AG09319 (cell line): ENCODE results near the gene SERPINA1.

Source experiments
- DNase-seq: peaks from one replicate; pipeline ENCODE4 v3.0.0-alpha.2; 2010; ENCODE audit warnings: low read depth; ENCODE audit errors: extremely low read depth
- TF ChIP-seq, protein P1 (sequence below): IDR thresholded peaks from 2 replicates; pipeline ENCODE4 v1.5.1; 2011; ENCODE audit warnings: low read depth, mild to moderate bottlenecking, inconsistent platforms, low read length, moderate library complexity

Gene SERPINA1

DNA sequence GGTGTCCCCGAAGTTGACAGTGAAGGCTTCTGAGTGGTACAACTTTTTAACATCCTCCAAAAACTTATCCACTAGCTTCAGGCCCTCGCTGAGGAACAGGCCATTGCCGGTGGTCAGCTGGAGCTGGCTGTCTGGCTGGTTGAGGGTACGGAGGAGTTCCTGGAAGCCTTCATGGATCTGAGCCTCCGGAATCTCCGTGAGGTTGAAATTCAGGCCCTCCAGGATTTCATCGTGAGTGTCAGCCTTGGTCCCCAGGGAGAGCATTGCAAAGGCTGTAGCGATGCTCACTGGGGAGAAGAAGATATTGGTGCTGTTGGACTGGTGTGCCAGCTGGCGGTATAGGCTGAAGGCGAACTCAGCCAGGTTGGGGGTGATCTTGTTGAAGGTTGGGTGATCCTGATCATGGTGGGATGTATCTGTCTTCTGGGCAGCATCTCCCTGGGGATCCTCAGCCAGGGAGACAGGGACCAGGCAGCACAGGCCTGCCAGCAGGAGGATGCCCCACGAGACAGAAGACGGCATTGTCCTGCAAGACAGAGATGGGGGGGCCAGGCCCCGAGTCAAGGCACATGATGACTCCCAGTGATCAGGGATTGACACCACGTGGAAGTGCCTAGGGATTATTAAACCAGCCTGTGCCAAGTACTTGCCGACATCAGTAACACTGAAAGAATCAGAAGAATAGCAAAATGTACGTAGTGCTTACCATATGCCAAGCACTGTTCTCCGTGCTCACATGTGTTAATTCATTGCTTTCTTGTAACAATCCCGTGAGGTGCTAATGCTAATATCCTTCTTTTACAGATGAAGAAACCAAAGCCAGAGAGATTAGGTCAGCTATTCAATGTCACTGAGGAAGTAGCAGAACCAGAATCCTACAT is 5.4 kb downstream of the SERPINA1 start:
- TF ChIP-seq, protein P1, sequence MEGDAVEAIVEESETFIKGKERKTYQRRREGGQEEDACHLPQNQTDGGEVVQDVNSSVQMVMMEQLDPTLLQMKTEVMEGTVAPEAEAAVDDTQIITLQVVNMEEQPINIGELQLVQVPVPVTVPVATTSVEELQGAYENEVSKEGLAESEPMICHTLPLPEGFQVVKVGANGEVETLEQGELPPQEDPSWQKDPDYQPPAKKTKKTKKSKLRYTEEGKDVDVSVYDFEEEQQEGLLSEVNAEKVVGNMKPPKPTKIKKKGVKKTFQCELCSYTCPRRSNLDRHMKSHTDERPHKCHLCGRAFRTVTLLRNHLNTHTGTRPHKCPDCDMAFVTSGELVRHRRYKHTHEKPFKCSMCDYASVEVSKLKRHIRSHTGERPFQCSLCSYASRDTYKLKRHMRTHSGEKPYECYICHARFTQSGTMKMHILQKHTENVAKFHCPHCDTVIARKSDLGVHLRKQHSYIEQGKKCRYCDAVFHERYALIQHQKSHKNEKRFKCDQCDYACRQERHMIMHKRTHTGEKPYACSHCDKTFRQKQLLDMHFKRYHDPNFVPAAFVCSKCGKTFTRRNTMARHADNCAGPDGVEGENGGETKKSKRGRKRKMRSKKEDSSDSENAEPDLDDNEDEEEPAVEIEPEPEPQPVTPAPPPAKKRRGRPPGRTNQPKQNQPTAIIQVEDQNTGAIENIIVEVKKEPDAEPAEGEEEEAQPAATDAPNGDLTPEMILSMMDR: no peak
- DNase-seq: no peak

DNA sequence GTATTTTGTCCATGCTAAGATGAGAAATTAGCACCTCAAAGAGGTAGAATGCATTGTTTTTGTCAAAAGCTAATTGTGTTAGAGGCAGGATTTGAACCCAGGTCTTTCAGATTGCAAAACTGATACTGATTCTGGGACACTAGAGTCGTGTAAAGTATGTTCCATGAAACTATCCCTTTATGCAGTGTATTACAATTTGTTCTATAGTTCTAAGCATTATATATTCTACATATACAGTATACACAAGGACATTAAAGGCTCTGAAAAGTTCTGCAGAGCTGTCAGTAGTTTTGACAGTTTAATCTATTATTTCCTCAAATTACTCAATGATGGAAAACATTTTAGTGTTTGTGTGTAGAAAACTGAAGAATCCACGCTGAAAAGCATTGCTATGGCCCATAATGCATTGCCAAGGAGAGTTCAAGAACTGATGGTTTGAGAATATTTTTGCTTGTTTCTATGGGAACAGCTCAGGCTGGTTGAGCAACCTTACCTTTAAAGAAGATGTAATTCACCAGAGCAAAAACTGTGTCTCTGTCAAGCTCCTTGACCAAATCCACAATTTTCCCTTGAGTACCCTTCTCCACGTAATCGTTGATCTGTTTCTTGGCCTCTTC is 6.2 kb downstream of the SERPINA1 start:
- TF ChIP-seq, protein P1: no peak
- no peak for DNase-seq

- DNase-seq: no peak
- TF ChIP-seq, protein P1: no peak
Observed at GRCh38 chr14:94381149-94382030, 7.0 kb downstream of the SERPINA1 start.

GRCh38 chr14:94380225-94381148 is 7.9 kb downstream of the SERPINA1 start:
- DNase-seq: no peak
- TF ChIP-seq, protein P1: no peak

DNA sequence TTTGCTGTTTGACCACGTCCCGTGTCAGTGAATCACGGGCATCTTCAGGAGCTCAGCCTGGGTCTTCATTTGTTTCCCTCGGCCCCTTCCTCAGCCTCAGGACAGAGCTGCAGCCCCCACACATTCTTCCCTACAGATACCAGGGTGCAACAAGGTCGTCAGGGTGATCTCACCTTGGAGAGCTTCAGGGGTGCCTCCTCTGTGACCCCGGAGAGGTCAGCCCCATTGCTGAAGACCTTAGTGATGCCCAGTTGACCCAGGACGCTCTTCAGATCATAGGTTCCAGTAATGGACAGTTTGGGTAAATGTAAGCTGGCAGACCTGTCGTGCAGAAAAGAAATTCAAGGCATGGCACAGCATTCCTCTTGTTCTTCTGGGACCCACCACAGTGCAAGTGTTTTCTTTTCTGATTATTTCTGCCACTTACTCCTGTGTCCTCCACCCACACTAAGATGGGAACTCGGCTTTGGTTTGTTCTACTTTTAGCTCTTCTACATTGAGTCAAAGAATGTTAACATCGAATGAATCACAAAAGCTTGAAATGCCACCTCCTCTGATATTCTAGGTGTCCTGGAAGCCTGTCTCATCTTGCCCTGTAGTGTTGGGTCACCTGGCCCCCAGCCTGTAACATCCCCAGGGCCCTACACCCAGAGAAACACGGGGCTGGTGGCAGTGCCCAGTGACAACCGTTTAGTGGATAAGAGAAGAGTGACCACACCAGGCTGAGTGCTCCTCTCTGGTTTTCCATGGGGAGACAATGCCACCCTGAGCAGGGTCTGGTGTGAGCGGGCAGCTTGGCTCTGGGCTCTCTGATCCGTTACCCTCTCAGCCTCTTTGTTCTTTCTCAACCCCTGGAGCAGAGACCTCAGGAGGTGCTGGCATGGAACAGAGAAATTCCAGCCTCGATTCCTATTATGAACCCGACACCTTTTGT is 8.8 kb downstream of the SERPINA1 start:
- DNase-seq: no peak
- TF ChIP-seq, protein P1: no peak
